GM12892 (cell line): Measurements from ENCODE around the gene LYPD6.

Source experiments
- POLR2A ChIP-seq: IDR thresholded peaks from 2 replicates; pipeline ENCODE4 v1.6.1; 2011; ENCODE audit warnings: low read depth, low read length, control low read depth
- POLR2AphosphoS5 ChIP-seq: IDR thresholded peaks from 2 replicates; pipeline ENCODE4 v1.6.1; 2011; ENCODE audit warnings: low read depth, low read length, control low read depth
- TAF1 ChIP-seq: IDR thresholded peaks from 2 replicates; pipeline ENCODE4 v1.6.1; 2011; ENCODE audit warnings: low read depth, mild to moderate bottlenecking, control low read depth, low read length, borderline replicate concordance

- TF ChIP-seq POLR2A (no peak), POLR2AphosphoS5 (no peak), TAF1 (no peak)
Observed at GRCh38 chr2:149513461-149513860, 183.1 kb downstream of the LYPD6 start.
